GM12801 (cell line): ENCODE data around the gene PHC2.

ENCODE experiments used
- CTCF ChIP-seq: IDR thresholded peaks from one replicate; pipeline ENCODE4 v1.5.1; 2011; ENCODE audit warnings: control low read depth; ENCODE audit not compliant: insufficient read length; ENCODE audit errors: extremely low read depth

Gene PHC2

DNA sequence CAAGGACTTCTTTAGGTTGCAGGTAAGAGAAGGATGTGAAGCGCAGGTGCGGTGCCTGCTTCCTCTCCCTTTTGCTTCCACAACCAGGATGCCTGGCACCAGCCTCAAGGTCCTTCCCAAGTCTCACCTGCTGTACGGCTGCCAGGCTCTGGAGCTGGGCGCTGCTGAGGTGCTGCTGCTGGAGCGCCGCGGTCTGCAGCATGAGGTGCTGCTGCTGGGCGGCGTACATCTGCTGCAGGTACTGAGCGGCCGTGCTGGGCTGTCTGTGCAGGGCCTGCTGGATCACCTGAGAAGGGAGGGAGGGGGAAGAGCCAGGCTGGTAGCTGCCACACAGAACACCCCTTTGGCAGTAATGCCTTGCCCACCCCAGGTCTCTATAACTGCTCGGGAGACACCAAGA, 58.7 kb downstream of the PHC2 start:
- no peak for TF ChIP-seq CTCF

GRCh38 chr1:33371334-33371733, 59.6 kb downstream of the PHC2 start:
- TF ChIP-seq CTCF = no peak

DNA sequence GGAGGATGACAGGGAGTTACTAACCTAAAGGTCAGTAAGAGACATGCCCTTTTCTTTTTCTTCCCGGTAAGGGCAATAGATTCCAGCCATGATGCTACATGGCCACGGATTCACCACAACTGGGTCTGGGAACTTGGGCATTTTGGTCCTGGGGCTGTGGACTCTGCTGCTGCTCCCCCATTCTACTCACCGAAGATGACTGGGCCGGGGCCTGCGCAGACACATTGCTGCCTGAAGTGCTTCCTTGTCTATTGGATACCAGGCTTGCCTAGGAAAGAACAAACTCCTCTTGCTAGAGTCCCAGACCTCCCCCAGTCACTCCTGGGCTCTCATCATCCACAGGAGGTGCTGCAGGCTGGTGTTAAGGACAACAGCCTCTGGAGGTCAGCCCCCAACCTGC, 60.1 kb downstream of the PHC2 start:
- TF ChIP-seq CTCF = no peak

DNA sequence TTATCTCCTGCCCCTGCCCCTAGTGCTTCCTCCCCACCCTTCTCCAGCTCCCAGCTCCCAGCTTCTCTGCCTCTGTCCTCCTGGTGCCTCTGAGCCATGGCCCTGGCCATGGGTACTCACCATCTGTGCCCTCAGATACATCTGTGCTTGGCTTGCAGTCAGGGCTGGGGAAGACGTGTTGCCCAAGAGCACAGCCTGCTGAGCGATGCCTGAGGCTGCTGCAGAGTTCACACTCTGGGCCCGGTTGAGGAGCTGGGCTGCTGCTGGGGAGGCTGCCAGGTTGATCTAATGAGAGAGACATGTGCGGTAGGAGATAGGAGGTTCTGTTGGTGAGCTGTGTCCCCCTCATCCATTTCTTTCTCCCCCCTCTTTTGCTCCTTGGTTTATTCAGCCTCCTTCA, 60.6 kb downstream of the PHC2 start:
- TF ChIP-seq CTCF = no peak

DNA sequence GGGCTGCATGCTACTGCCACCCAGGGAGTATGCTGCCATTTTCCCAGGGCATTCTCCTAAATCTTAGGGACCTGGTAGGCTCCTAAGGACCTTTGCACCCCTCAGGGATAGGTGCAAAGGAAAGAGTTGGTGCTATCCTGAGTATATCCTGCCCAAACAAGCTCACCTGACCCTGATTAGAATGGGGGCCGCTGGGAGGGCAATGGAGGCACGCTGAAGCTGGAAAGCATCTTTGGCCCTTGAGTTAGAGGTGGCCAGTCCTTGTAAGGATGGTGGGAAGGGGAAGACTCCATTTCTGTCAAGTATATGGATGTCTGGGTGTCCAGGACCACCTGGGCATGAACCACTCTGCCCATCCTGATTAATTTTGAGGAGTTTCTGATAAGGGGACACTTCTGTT, 61.1 kb downstream of the PHC2 start:
- no peak for TF ChIP-seq CTCF

DNA sequence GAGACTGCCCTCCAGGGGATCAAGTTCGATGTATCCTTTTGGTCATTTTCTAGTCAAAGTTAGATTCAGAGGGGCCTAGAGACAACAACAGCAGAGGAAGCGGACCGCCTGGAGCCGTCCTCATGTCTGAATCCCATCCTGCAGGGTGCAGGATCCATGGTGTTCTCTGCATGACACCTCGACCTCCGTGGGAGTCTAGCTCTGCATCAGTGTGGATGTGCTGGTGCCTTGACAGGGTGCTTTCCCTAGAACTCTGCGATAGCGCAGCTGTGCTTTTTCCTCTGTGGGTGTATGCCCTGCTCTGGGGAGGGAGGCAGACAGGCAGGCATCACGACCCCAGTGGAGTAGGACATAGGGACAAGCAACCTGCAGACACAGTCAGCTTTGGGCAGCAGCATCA, 61.8 kb downstream of the PHC2 start:
- no peak for TF ChIP-seq CTCF

DNA sequence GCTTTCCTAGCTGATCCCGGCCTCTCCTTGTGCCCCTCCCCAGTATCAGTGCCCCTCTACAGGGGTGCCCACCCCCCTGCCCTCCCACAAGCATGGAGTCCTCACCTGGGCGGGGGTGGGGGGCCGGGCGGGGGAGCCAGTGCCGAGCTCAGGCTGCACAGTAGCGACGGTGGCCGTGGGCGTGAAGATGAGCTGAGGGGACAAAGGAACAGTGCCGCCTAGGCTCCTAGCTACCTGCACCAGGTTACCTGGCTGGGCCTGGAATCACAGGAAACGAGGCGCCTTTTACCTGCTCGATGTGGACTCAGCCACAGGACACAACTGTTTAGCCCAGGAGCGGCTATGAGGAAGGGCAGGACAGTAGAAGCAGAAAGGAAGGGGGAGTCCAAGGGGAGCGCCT, 62.5 kb downstream of the PHC2 start:
- no peak for TF ChIP-seq CTCF

GRCh38 chr1:33367485-33368405, 63.1 kb downstream of the PHC2 start:
- no peak for TF ChIP-seq CTCF
